Eye (tissue), 1 donor: ENCODE measurements around the gene MDN1.

Experiments
- DNase-seq: peaks from one replicate; pipeline ENCODE4 v3.0.0-alpha.2; 2015

The MDN1 gene

GRCh38 chr6:89596056-89596455 lies 223.5 kb downstream of the MDN1 start:
- DNase-seq: no peak
